ENCODE results near the gene PARP6.
A peak's percentile ranks its signal among the peaks of the same experiment; 100 is the strongest.

PARP6 gene

GRCh38 chr15:72230197-72231065 is 41.9 kb downstream of the PARP6 start:
- DNase-seq = peak; percentile 84

DNA sequence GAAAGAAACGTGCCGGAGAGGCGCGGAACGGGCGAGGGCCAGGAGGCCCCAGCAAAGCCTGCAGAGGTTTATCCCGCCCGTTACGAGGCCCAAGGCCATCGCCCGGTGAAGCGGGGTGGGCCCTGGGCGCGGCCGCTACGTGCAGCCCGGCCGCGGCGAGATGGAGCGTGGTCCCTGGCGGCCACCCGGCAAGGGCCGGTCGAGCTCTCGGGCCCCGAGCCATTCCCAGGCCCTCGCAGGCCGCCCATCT is 42.5 kb downstream of the PARP6 start:
- no peak for DNase-seq

DNA sequence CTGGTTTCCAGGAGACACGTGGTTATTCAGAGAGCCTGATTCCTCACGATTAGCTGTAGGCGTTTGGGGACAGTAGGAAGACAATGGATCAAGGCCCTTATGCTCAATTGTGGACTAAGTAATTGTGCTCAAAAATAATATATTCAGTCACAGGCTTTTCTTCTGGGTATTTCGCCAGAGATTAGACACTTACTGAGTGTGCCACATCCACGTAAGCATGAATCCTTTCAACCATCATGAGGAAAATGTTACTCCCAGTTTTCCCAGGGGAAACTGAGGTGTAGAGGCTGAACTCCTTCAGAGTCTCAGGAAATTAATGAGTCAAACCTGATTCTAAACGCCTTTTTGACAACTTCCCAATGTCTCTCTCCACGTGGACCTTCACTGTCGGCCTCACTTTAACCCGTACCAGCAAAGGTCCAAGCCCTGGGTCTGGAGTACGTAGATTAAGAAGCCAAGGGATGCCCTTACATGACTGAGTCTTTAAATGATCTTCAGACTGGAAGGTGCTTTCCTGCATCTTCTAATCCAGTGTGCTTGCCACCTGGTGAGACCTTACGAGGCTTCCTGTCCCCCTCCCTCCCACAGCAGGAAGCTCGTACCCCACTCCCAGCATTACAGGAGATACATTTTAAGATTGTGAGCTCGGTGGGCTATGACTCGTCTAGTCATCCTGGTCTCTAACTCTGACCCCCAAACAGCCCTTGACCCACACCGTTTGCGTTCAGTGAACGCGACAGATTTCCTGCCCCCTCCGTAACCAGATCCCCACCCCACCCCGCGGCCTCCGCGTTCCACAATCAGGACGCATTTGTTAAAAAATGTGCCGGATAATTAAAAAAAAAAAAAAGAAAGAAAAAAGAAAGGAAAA is 43.0 kb downstream of the PARP6 start:
- DNase-seq = peak; percentile 50

- DNase-seq = peak; percentile 19
These were observed 44.6 kb downstream of the PARP6 start for GRCh38 chr15:72227720-72228119.

- peak; percentile 57 for DNase-seq
These were observed 45.2 kb downstream of the PARP6 start for GRCh38 chr15:72227192-72227586.

GRCh38 chr15:72223278-72223677 is 49.1 kb downstream of the PARP6 start:
- no peak for DNase-seq

DNA sequence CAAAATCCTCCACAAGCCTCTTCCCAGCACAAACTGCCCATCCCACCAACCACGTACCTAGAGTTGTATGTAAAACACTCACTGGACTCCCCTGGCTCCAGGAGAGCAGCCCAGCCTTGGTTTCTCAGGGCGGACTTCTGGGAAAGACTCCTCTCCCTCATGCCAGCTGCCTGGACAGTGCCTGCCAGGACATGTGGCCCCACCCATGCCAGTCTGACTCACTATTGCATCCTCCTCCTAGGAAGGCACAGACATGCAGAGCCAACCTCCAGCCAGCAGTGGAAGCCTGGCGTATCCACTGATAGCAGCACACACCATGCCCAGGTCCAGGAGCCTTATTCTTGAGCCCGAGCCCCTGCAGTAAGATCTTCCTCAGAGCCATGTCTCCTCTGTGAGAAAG is 50.0 kb downstream of the PARP6 start:
- DNase-seq = no peak

GRCh38 chr15:72220687-72221086 is 51.7 kb downstream of the PARP6 start:
- no peak for DNase-seq

- DNase-seq = no peak
These were observed 55.1 kb downstream of the PARP6 start for GRCh38 chr15:72217216-72217615.

DNA sequence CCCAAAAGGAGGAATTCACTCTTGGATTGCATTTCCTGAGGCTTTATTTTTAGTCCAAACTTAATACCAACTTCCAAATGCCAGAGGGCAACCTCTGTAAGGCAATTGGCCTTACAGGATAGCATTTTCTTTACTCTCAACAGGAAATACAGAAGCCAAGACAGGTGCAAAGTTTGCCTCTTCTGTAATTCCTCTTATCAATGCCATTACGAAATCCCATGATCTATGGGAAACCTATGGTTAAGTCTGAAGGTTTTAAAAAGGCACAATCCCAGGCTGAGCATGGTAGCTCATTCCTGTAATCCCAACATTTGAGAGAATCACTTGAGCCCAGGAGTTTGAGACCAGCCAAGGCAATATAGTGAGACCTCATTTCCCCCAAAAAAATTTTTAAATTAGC is 56.3 kb downstream of the PARP6 start:
- DNase-seq = no peak

- DNase-seq = no peak
These were observed 64.7 kb downstream of the PARP6 start for GRCh38 chr15:72207558-72208085.

GRCh38 chr15:72206677-72207000 is 65.7 kb downstream of the PARP6 start:
- DNase-seq = no peak

DNA sequence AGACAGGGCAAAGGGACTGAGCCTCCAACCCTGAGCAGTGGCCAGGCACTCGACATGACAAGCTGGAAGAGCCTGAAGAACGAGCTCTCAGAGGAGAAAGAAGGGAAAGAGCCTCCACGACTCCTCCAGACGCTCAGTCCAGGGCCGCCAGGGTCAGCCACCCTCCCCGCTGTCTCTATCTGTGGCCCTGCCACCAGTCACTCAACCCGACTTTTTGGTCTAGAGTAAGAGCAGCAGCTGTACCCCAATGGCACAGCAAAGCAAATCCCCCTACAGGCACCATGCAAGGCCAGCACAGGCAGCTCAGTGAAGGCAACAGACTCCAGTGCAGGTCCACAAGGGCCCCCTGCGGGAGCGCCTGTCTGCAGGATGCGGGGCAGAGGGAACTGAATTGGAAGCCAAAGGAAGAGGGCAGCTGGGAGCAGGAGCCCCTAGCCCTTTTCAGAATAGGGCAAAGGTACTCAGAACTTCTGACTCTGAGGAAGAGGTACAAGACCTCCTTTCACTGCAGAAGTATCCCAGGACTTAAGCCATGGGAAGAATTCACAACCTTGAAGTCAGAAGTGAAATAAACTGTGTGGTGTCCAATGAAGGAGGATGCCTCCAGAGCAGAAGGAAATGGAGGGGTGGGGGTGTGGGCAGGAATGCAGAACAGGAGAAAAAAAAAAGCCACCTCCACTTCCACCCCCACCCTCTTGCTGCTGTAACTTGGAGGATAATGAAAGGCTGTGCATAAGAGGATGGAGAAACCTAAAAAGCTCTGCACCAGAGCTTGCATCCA is 66.3 kb downstream of the PARP6 start:
- DNase-seq = no peak

DNA sequence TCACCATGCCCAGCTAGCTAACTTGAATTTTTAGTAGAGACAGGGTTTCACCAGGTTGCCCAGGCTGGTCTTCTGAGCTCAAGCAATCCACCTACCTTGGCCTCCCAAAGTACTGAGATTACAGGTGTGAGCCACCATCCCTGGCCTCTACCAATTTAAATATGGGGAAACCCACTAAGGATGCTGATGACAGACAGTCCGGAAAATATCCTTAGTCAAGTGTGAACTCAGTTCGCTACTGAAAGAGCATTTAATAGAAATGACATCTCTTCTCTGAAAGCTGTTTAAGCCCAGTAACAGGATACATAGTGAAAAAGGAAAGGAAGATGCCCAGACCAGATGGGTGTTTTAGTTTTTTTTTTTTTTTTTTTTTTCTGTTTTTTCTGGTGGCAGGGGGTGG is 67.1 kb downstream of the PARP6 start:
- DNase-seq = no peak

DNA sequence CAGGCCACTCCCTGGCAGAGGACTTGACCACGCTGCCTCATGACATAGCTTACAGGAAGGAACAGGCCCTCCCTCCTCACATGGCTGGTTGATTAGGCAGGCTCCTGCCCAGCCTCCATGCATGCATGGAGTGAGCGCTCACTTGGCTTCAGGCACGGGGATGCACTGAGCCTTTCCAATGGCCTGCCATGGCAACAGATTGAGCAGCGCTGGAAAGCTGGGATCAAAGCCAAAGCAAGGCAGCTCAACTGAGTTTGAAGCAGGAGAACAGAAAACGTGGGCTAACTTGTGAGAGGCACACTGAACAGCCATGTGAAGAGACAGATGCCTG is 68.9 kb downstream of the PARP6 start:
- no peak for DNase-seq

DNA sequence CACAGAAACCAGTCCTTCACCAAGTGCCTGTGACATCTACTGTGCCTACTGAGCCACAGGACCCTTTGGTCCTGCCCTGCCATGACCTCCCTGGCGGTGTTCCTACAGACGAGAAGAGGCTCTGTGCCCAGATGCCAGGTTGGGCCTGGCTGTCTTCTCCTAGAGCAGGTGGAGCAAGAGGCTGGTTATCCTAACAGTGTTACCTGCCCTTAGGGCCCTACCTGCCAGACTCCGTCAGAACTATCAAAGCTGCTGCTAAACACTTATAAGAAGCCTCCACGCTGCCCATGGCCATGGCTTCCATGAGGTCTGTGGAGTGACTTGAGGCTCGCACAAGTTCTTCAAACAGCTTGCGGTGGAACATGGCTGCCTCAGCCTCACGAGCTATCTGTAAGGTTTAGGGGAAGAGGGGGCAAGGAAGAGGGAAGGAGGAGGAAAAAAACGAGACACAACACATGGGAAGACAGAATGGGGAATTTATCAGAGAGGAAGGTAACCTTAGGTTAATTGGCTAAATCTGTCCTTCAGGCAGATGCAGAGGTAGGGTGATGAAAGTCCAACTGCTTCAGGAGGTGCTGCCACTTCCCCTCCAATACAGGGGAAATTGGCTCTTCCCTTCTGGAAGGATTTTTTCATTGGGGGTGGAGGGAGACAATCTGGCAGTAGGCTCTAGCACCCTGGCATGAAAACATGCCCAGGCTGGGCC is 69.4 kb downstream of the PARP6 start:
- DNase-seq = no peak

GRCh38 chr15:72202302-72202701 is 70.1 kb downstream of the PARP6 start:
- no peak for DNase-seq

GRCh38 chr15:72201391-72201921 is 70.9 kb downstream of the PARP6 start:
- no peak for DNase-seq

DNA sequence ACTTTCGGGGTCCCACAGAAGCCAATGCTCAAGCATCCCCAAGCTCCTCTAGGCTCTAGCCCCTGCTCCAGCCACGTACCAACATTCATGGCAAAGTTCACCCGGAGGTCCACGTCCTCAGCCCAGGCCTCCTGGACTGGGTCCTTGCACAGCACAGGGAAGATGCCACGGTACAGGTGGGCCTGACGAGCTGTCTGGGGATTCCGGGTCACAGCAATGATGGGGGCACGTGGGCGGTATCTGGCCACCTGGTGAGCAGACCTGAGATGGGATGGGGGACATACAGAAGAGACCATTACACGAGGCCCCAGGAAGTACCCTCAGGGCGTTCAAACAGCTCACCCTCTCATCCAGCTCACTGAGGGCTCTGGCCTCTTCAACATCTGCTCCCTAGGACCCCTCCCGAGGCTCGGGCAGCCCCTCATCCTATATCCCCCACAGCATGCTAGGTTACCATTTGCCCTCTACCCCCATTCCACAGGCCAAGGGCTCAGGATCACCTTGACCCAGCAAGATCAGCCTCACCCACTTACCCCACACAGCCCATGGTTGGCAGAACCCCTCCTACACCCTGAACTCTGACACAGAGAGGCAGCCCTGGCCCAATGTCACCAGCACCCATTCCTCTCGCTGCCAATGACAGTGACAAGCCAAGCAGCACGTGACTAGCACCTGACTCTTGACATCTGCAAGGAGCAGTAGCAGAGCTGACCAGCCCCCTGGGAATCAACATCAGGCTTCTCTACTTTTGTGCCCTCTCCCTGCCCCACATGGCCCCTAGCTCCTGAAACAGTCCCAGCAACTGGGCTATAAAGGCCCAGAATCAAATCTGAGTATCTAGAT is 71.7 kb downstream of the PARP6 start:
- no peak for DNase-seq

- peak; percentile 74 for DNase-seq
These were observed 72.6 kb downstream of the PARP6 start for GRCh38 chr15:72199721-72200212.

DNA sequence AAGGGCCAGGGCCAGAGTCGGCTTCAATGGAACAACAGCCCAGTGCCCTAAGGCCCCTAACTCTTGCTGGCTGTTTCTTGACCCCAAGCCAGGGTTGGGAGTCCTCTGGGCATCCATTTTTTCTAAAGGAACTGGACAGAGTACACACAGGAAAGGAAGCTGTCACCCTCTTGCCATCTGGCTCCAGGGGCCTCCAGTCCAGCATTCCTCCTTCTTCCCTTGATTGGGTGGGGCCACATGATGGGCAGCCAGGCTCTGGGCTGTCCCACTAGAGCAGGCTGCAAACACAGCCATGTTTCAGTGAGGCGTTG is 73.2 kb downstream of the PARP6 start:
- no peak for DNase-seq
